ENCODE data around the gene SP9. TPM values are rescaled to one million over a fixed set of nuclear protein-coding genes. Genes with fewer than 3 reads are reported as not detected.

Gene SP9
- total and polyA plus RNA-seq, 12 donors: not detected

- intact Hi-C loops (cut with DNase I): loop anchor here in 1 of 2 donors (10.0 kb wide), 1 partner anchor 451 kb away; no protein-coding TSS in a partner anchor
- Histone ChIP-seq H3K27ac (no peak overlapping the region), H3K36me3 (replicated peaks in 1 of 2) (no peaks in the 10 kb centered on the region), H3K27me3 (peaks cover 100% of the 10 kb centered on the region), H3K4me3 (peak overlapping the region in 1 of 4 donors; percentile 39), H3K4me1 (replicated peaks in 1 of 2) (peaks cover 7 to 37% of the 10 kb centered on the region in 2 donors), H3K9me3 (replicated peaks in 1 of 3) (peaks cover 0 to 5% (median 0%) of the 10 kb centered on the region in 3 donors)
- peak in 1 of 7 donors; percentile 11 for DNase-seq
- 2 to 3% (median 3%) methylated on average over 39 to 54 of the region's 54 CpGs; no CpG with 5 or more reads in 1 of the 4 donors for WGBS, 4 donors
- no peak for TF ChIP-seq POLR2A (IDR thresholded peaks at IDR 0.05)
- no peak for TF ChIP-seq CTCF (IDR thresholded peaks at IDR 0.05)
Observed at GRCh38 chr2:174335988-174336500, 1.3 kb downstream of the SP9 start.

- Histone ChIP-seq H3K27me3 (peaks cover 99% of the 10 kb centered on the region), H3K4me3 (peak overlapping the region in 1 of 4 donors; percentile 39), H3K36me3 (replicated peaks in 1 of 2) (no peaks in the 10 kb centered on the region), H3K9me3 (replicated peaks in 1 of 3) (peaks cover 0 to 5% (median 0%) of the 10 kb centered on the region in 3 donors), H3K27ac (no peak overlapping the region), H3K4me1 (replicated peaks in 1 of 2) (peaks cover 7 to 40% of the 10 kb centered on the region in 2 donors)
- intact Hi-C loops (cut with DNase I): loop anchor here in 1 of 2 donors (10.0 kb wide), 1 partner anchor 452 kb away; no protein-coding TSS in a partner anchor
- WGBS, 4 donors: 2 to 6% (median 4%) methylated on average over 14 to 102 of the region's 102 CpGs
- TF ChIP-seq POLR2A (IDR thresholded peaks at IDR 0.05) (no peak), CTCF (IDR thresholded peaks at IDR 0.05) (peak in 1 of 6 experiments; percentile 4)
- peak in 2 of 7 donors; percentile 21 to 35 for DNase-seq
Observed at GRCh38 chr2:174336501-174337336, 2.0 kb downstream of the SP9 start.

GRCh38 chr2:174337337-174338146 lies 2.8 kb downstream of the SP9 start:
- peaks cover 7 to 48% of the 10 kb centered on the region in 2 donors for H3K4me1 ChIP-seq (replicated peaks in 1 of 2)
- H3K9me3 ChIP-seq (replicated peaks in 1 of 3): peaks cover 0 to 5% (median 0%) of the 10 kb centered on the region in 3 donors
- H3K27ac ChIP-seq: no peak overlapping the region
- TF ChIP-seq POLR2A (IDR thresholded peaks at IDR 0.05): no peak
- no peak for TF ChIP-seq CTCF (IDR thresholded peaks at IDR 0.05)
- H3K36me3 ChIP-seq (replicated peaks in 1 of 2): no peaks in the 10 kb centered on the region
- H3K27me3 ChIP-seq: peaks cover 99% of the 10 kb centered on the region
- intact Hi-C loops (cut with DNase I): loop anchor here in 1 of 2 donors (10.0 kb wide), 1 partner anchor 453 kb away; no protein-coding TSS in a partner anchor
- WGBS, 4 donors: 6 to 20% (median 10%) methylated on average over 14 to 74 of the region's 74 CpGs
- H3K4me3 ChIP-seq: peak overlapping the region in 1 of 4 donors; percentile 39
- DNase-seq: no peak

Data from adrenal gland (tissue), 12 donors.